GM12878 (cell line): Measurements from ENCODE around the gene CYB5B. TPM values are rescaled to one million over a fixed set of nuclear protein-coding genes. Genes with fewer than 3 reads are reported as not detected.

Experiments used
- ATAC-seq: fragments of 200-7000 bp; cut with Tn5 transposase; 3 replicates; pipeline ENCODE4 v1.9.1; 2020; ENCODE audit warnings: mild to moderate bottlenecking, moderate library complexity
- BruUV-seq: library from RNA; stranded (reverse); fragments of 400-500 nt; replicated peaks from 2 replicates; lab custom pipeline; 2021; lab: Mats Ljungman, UMichigan
- CTCF ChIA-PET: fragments of 300-600 bp; sonication (Branson Sonifier 250); formaldehyde crosslinking; extraction: SDS; loops from one replicate; lab custom pipeline; 2021; ENCODE audit warnings: inconsistent platforms; lab: Yijun Ruan, JAX
- POLR2A ChIA-PET: fragments of 350-600 bp; formaldehyde crosslinking; extraction: SDS; loops from one replicate; lab custom pipeline; 2021; ENCODE audit warnings: inconsistent platforms; lab: Charles Lee
- RAD21 ChIA-PET: fragments of 300-600 bp; sonication (Branson Sonifier 250); formaldehyde crosslinking; loops from one replicate; lab custom pipeline; 2023; ENCODE audit warnings: antibody characterized with exemption; ENCODE audit not compliant: unreplicated experiment; lab: Charles Lee
- SMC1A ChIA-PET: fragments of 300-600 bp; sonication (Branson Sonifier 250); formaldehyde crosslinking; loops from one replicate; lab custom pipeline; 2023; ENCODE audit not compliant: unreplicated experiment, uncharacterized antibody; lab: Charles Lee
- DNase-seq: peaks from one replicate; pipeline ENCODE4 v3.0.0-alpha.2; 2011; ENCODE audit warnings: low read depth, low spot score
- FAIRE-seq: peaks from 3 replicates; lab custom pipeline; 2011; peaks lifted over from hg19 to GRCh38; lab: Jason Lieb, UNC
- H2AFZ ChIP-seq: 2 replicates; pipeline ENCODE4 v1.6.0; 2011; ENCODE audit warnings: low read depth, low read length, control low read depth; ENCODE audit not compliant: control insufficient read depth
- H3K27ac ChIP-seq: 2 replicates; pipeline ENCODE4 v1.5.1; 2011; ENCODE audit warnings: control low read depth; ENCODE audit not compliant: control insufficient read depth, insufficient read depth
- H3K27me3 ChIP-seq, 2 experiments: replicated peaks in 1 of 2; 2 replicates each; pipeline versions ENCODE4 v1.6.0 to v1.6.1; 2011; ENCODE audit warnings: low read length in 1 of 2; ENCODE audit not compliant: control insufficient read depth in 2 of 2, insufficient read depth in 2 of 2
- H3K36me3 ChIP-seq, 2 experiments: 2 replicates each; pipeline ENCODE4 v1.5.1; 2011; ENCODE audit warnings: low read length in 1 of 2; ENCODE audit not compliant: control insufficient read depth in 2 of 2, insufficient read depth in 2 of 2
- H3K4me1 ChIP-seq: 2 replicates; pipeline ENCODE4 v1.6.1; 2011; ENCODE audit warnings: mild to moderate bottlenecking, low read length, moderate library complexity, mixed read lengths; ENCODE audit not compliant: control insufficient read depth, insufficient read depth
- H3K4me2 ChIP-seq: 2 replicates; pipeline ENCODE4 v1.6.0; 2011; ENCODE audit warnings: control low read depth; ENCODE audit not compliant: control insufficient read depth, insufficient read depth
- H3K4me3 ChIP-seq: fragments of 200-600 bp; sonication (generic); 2 replicates; pipeline ENCODE4 v1.5.1; 2016
- H3K79me2 ChIP-seq: 2 replicates; pipeline ENCODE4 v1.6.0; 2011; ENCODE audit warnings: low read length; ENCODE audit not compliant: control insufficient read depth, insufficient read depth
- H3K9ac ChIP-seq: 2 replicates; pipeline ENCODE4 v1.8.0; 2011; ENCODE audit warnings: low read length, control low read depth, mixed read lengths; ENCODE audit not compliant: control insufficient read depth, insufficient read depth
- H3K9me3 ChIP-seq: replicated peaks from 3 replicates; pipeline ENCODE4 v1.5.1; 2011; ENCODE audit warnings: mild to moderate bottlenecking, low read length; ENCODE audit not compliant: control insufficient read depth, insufficient read depth
- H4K20me1 ChIP-seq: 2 replicates; pipeline ENCODE4 v1.6.0; 2011; ENCODE audit not compliant: control insufficient read depth, insufficient read depth
- CREB1 ChIP-seq: IDR thresholded peaks from 2 replicates; pipeline ENCODE4 v1.6.1; 2012; ENCODE audit warnings: low read depth, mild to moderate bottlenecking, inconsistent platforms
- E4F1 ChIP-seq: fragments of 450-650 bp; IDR thresholded peaks from 2 replicates; pipeline ENCODE4 v1.6.1; 2018; ENCODE audit warnings: borderline replicate concordance, mild to moderate bottlenecking; ENCODE audit not compliant: partially characterized antibody
- FOXM1 ChIP-seq: IDR thresholded peaks from 2 replicates; pipeline ENCODE4 v1.6.1; 2012; ENCODE audit warnings: low read depth, mild to moderate bottlenecking, inconsistent platforms, low read length, moderate library complexity
- HCFC1 ChIP-seq: fragments of 150-350 bp; IDR thresholded peaks from 2 replicates; pipeline ENCODE4 v1.6.1; 2014; ENCODE audit warnings: low read length
- IKZF1 ChIP-seq: fragments of 450-650 bp; conservative IDR thresholded peaks from 2 replicates; pipeline ENCODE4 v1.6.1; 2017; ENCODE audit warnings: antibody characterized with exemption, mild to moderate bottlenecking
- LARP7 ChIP-seq: fragments of 450-650 bp; IDR thresholded peaks from 2 replicates; pipeline ENCODE4 v1.6.1; 2017; ENCODE audit warnings: mild to moderate bottlenecking
- MEF2B ChIP-seq: fragments of 450-650 bp; IDR thresholded peaks from 2 replicates; pipeline ENCODE4 v1.6.1; 2018; ENCODE audit warnings: mild to moderate bottlenecking, moderate library complexity; ENCODE audit not compliant: partially characterized antibody, poor library complexity, severe bottlenecking
- NR2C1 ChIP-seq: fragments of 450-650 bp; IDR thresholded peaks from 2 replicates; pipeline ENCODE4 v1.6.1; 2017; ENCODE audit warnings: antibody characterized with exemption, mild to moderate bottlenecking, moderate library complexity
- POU2F2 ChIP-seq: IDR thresholded peaks from 3 replicates; pipeline ENCODE4 v1.6.1; 2011; ENCODE audit warnings: low read depth, mild to moderate bottlenecking, low read length, borderline replicate concordance
- TAF1 ChIP-seq: IDR thresholded peaks from 2 replicates; pipeline ENCODE4 v1.6.1; 2011; ENCODE audit warnings: mild to moderate bottlenecking, low read depth, low read length, borderline replicate concordance
- USF2 ChIP-seq: IDR thresholded peaks from 2 replicates; pipeline ENCODE4 v1.6.1; 2011; ENCODE audit warnings: low read depth, low read length, improper control_type of control experiment, borderline replicate concordance
- ZNF24 ChIP-seq: fragments of 450-650 bp; IDR thresholded peaks from 2 replicates; pipeline ENCODE4 v1.6.1; 2017; ENCODE audit warnings: antibody characterized with exemption, mild to moderate bottlenecking
- ZNF622 ChIP-seq: fragments of 450-650 bp; IDR thresholded peaks from 2 replicates; pipeline ENCODE4 v1.6.1; 2017; ENCODE audit warnings: mild to moderate bottlenecking, inconsistent platforms
- ZNF687 ChIP-seq: fragments of 450-650 bp; IDR thresholded peaks from 2 replicates; pipeline ENCODE4 v1.6.1; 2017; ENCODE audit warnings: mild to moderate bottlenecking, moderate library complexity
- WGBS: methylation state at CpG from one replicate; pipeline ENCODE4 v1.1.6; 2016; ENCODE audit warnings: low lambda C conversion rate; ENCODE audit not compliant: insufficient replicate concordance, insufficient coverage; ENCODE audit errors: missing lambda C conversion rate; 5-methylcytosine and 5-hydroxymethylcytosine counted together
- in situ Hi-C: fragments of 300-500 bp; cut with MboI; formaldehyde crosslinking; loops from 9 replicates; pipeline ENCODE4 v1.14.3; 2018; ENCODE audit warnings: mixed read lengths
- intact Hi-C: fragments of 100-400 bp; cut with micrococcal nuclease; formaldehyde crosslinking; loops from one replicate; pipeline ENCODE4 v1.14.2; 2022; ENCODE audit not compliant: unreplicated experiment
- polyA plus RNA-seq, 11 experiments: library from polyadenylated mRNA; depleted of rRNA in 4 of 11; unstranded in 6 of 11; stranded (reverse) in 5 of 11; fragments of >200 nt; fragmentation: Nextera tagmentation in 4 of 11; fragmentation: Illumina TruSeq in 1 of 11; extraction: Ambion mirVana in 4 of 11; extraction: Trizol in 1 of 11; gene quantifications; 1 replicate in 1 of 11; 2 replicates in 10 of 11; pipeline versions ENCODE4 v1.2.1 to v1.2.3, GENCODE V29; 2011 to 2016; ENCODE audit warnings: inconsistent platforms in 2 of 11, missing spikeins in 2 of 11, low read depth in 1 of 11
- total RNA-seq, 4 experiments: library from RNA; depleted of rRNA in 3 of 4; stranded (reverse); fragments of >200 nt in 3 of 4; fragmentation: Illumina TruSeq in 1 of 4; extraction: Trizol in 1 of 4; gene quantifications; 2 replicates each; pipeline versions ENCODE4 v1.2.1 to v1.2.3, GENCODE V29; 2013 to 2021

The CYB5B gene
- total and polyA plus RNA-seq, 10 of the 15 experiments (the other 5 are each of a cell fraction or from before 2014, with no cell fraction given): 145 to 305 (median 179) TPM

GRCh38 chr16:69497876-69498596 is 73.6 kb downstream of the CYB5B start:
- BruUV-seq: no TSS peak

More at GRCh38 chr16:69497876-69498596, 73.6 kb downstream of the CYB5B start:
- intact Hi-C loops: no loop called here
- no peaks in the 10 kb centered on the region for H3K79me2 ChIP-seq
- in situ Hi-C loops: no loop called here
- H3K36me3 ChIP-seq: no peaks in the 10 kb centered on the region
- H3K27ac ChIP-seq: no peak overlapping the region
- FAIRE-seq (no peak), DNase-seq (no peak), ATAC-seq (no peak)
- POLR2A ChIA-PET: interaction anchor here (0.6 kb wide), 1 partner anchor 99 kb away, joined by 4 read pairs; no protein-coding TSS in a partner anchor
- no peak overlapping the region for H2AFZ ChIP-seq
- H3K27me3 ChIP-seq: no peaks in the 10 kb centered on the region
- CTCF ChIA-PET: no interaction called here
- H3K9ac ChIP-seq: no peak overlapping the region
- 86% methylated on average over 16 of the region's 16 CpGs for WGBS
- TF ChIP-seq ZNF687: no peak
- TF ChIP-seq LARP7: no peak
- TF ChIP-seq NR2C1: no peak
- no peak for TF ChIP-seq IKZF1
- no peak for TF ChIP-seq ZNF622
- no peak for TF ChIP-seq ZNF24
- no peak for TF ChIP-seq E4F1
- TF ChIP-seq HCFC1: no peak
- no peak for TF ChIP-seq FOXM1
- no peak for TF ChIP-seq CREB1
- no peak for TF ChIP-seq TAF1
- no peak for TF ChIP-seq MEF2B
- TF ChIP-seq USF2: no peak
- no peak for TF ChIP-seq POU2F2
- SMC1A ChIA-PET: no interaction called here
- H3K4me1 ChIP-seq: peaks cover 11% of the 10 kb centered on the region
- H4K20me1 ChIP-seq: no peaks in the 10 kb centered on the region
- RAD21 ChIA-PET: interaction anchor here (0.7 kb wide), 1 partner anchor 13 kb away, joined by 3 read pairs; no protein-coding TSS in a partner anchor
- H3K4me2 ChIP-seq: no peak overlapping the region
- no peaks in the 10 kb centered on the region for H3K9me3 ChIP-seq
- H3K4me3 ChIP-seq: no peak overlapping the region
